HCT116 (cell line): Measurements from ENCODE around the gene TOR2A. TPM values are rescaled to one million over a fixed set of nuclear protein-coding genes. Genes with fewer than 3 reads are reported as not detected.

Experiments
- ATAC-seq: fragments of 200-7000 bp; cut with Tn5 transposase; 2 replicates; pipeline ENCODE4 v1.9.1; 2020; ENCODE audit warnings: mild to moderate bottlenecking, moderate library complexity
- BruUV-seq: library from RNA; stranded (reverse); fragments of 400-500 nt; replicated peaks from 2 replicates; lab custom pipeline; 2021; lab: Mats Ljungman, UMichigan
- CTCF ChIA-PET: fragments of 300-600 bp; sonication (Branson Sonifier 250); formaldehyde crosslinking; loops from one replicate; lab custom pipeline; 2021; ENCODE audit warnings: antibody characterized with exemption; lab: Charles Lee
- POLR2A ChIA-PET: fragments of 300-600, 350-600 bp; sonication (Branson Sonifier 250); formaldehyde crosslinking; loops from one replicate; lab custom pipeline; 2021; ENCODE audit warnings: antibody characterized with exemption; lab: Charles Lee
- RAD21 ChIA-PET, 2 experiments: fragments of 300-600 bp; sonication (Branson Sonifier 250); formaldehyde crosslinking; loops; one replicate each; lab custom pipeline; 2023; ENCODE audit warnings: low total read pairs in 2 of 2; ENCODE audit not compliant: uncharacterized antibody in 2 of 2, unreplicated experiment in 2 of 2, low non-redundant PET in 1 of 2; lab: Charles Lee
- DNase-seq: peaks from one replicate; pipeline ENCODE4 v3.0.0-alpha.2; 2010; ENCODE audit warnings: low read depth, low spot score
- H2AFZ ChIP-seq: fragments of 200-600 bp; shearing (Covaris generic), sonication (generic); 2 replicates; pipeline ENCODE4 v1.6.1; 2017; ENCODE audit warnings: low read depth, mixed run types, mixed read lengths, antibody characterized with exemption, low read length; ENCODE audit not compliant: poor library complexity, severe bottlenecking
- H3K27ac ChIP-seq: 2 replicates; pipeline ENCODE4 v1.5.1; 2012; ENCODE audit warnings: low read depth, low read length
- H3K27me3 ChIP-seq: fragments of 200-600 bp; sonication (generic); 2 replicates; pipeline ENCODE4 v1.6.1; 2016; ENCODE audit warnings: mixed run types, low read length, mixed read lengths; ENCODE audit not compliant: insufficient read depth
- H3K36me3 ChIP-seq, 2 experiments: fragments of 200-500 bp in 1 of 2; fragments of 200-600 bp in 1 of 2; sonication (Bioruptor generic) in 1 of 2; sonication (generic) in 1 of 2; 2 replicates each; pipeline versions ENCODE4 v1.5.1 to v1.6.1; 2014 to 2016; ENCODE audit warnings: low read length in 2 of 2, inconsistent platforms in 1 of 2, mixed read lengths in 1 of 2, mixed run types in 1 of 2; ENCODE audit not compliant: insufficient read depth in 2 of 2, control insufficient read depth in 1 of 2
- H3K4me1 ChIP-seq, 2 experiments: fragments of 200-600 bp in 1 of 2; sonication (generic) in 1 of 2; 2 replicates each; pipeline versions ENCODE4 v1.5.1 to v1.6.1; 2012 to 2017; ENCODE audit warnings: low read length in 2 of 2, inconsistent platforms in 1 of 2, mild to moderate bottlenecking in 1 of 2, mixed read lengths in 1 of 2, mixed run types in 1 of 2, moderate library complexity in 1 of 2; ENCODE audit not compliant: insufficient read depth in 2 of 2, control insufficient read depth in 1 of 2
- H3K4me2 ChIP-seq: fragments of 200-600 bp; sonication (generic); 2 replicates; pipeline ENCODE4 v1.6.1; 2017; ENCODE audit warnings: mixed run types, low read length, mixed read lengths
- H3K4me3 ChIP-seq, 2 experiments: fragments of 200-600 bp in 1 of 2; sonication (generic) in 1 of 2; replicated peaks in 1 of 2; 2 replicates each; pipeline ENCODE4 v1.5.1; 2011 to 2016; ENCODE audit warnings: low read length in 2 of 2, control low read depth in 1 of 2, low read depth in 1 of 2, mild to moderate bottlenecking in 1 of 2, mixed read lengths in 1 of 2, mixed run types in 1 of 2
- H3K79me2 ChIP-seq: fragments of 200-600 bp; sonication (generic); 2 replicates; pipeline ENCODE4 v1.6.1; 2017; ENCODE audit warnings: mild to moderate bottlenecking, mixed run types, low read length, moderate library complexity, mixed read lengths; ENCODE audit not compliant: insufficient read depth
- H3K9ac ChIP-seq: fragments of 200-600 bp; sonication (generic); 2 replicates; pipeline ENCODE4 v1.6.1; 2016; ENCODE audit warnings: low read length, mixed read lengths
- H3K9me2 ChIP-seq: fragments of 200-600 bp; sonication (generic), shearing (Covaris generic); 2 replicates; pipeline ENCODE4 v1.6.1; 2017; ENCODE audit warnings: mixed run types, mild to moderate bottlenecking, moderate library complexity; ENCODE audit not compliant: insufficient read depth
- H3K9me3 ChIP-seq, 2 experiments: fragments of 200-500 bp in 1 of 2; fragments of 200-600 bp in 1 of 2; sonication (Bioruptor generic) in 1 of 2; sonication (generic) in 1 of 2; 2 replicates each; pipeline ENCODE4 v1.6.1; 2014 to 2017; ENCODE audit warnings: low read length in 2 of 2, mixed read lengths in 2 of 2, inconsistent platforms in 1 of 2, low read depth in 1 of 2, mild to moderate bottlenecking in 1 of 2, mixed run types in 1 of 2, moderate library complexity in 1 of 2; ENCODE audit not compliant: control insufficient read depth in 1 of 2, insufficient read depth in 1 of 2
- H4K20me1 ChIP-seq: fragments of 200-600 bp; sonication (generic), shearing (Covaris generic); 2 replicates; pipeline ENCODE4 v1.6.1; 2017; ENCODE audit warnings: mixed run types, mild to moderate bottlenecking, moderate library complexity; ENCODE audit not compliant: insufficient read depth
- ATF3 ChIP-seq: IDR thresholded peaks from 2 replicates; pipeline ENCODE4 v1.6.1; 2012
- CEBPB ChIP-seq: IDR thresholded peaks from 2 replicates; pipeline ENCODE4 v1.6.1; 2012; ENCODE audit warnings: low read depth
- EZH2phosphoT487 ChIP-seq: fragments of 200-600 bp; IDR thresholded peaks from 2 replicates; pipeline ENCODE4 v1.6.1; 2018; ENCODE audit warnings: antibody characterized with exemption, borderline replicate concordance
- FOSL1 ChIP-seq: IDR thresholded peaks from 2 replicates; pipeline ENCODE4 v1.6.1; 2012; ENCODE audit warnings: low read depth
- JUND ChIP-seq: IDR thresholded peaks from 2 replicates; pipeline ENCODE4 v1.6.1; 2012
- MAX ChIP-seq: IDR thresholded peaks from 2 replicates; pipeline ENCODE4 v1.6.1; 2012
- SRF ChIP-seq: IDR thresholded peaks from 2 replicates; pipeline ENCODE4 v1.6.1; 2012; ENCODE audit warnings: low read depth
- TCF7L2 ChIP-seq: IDR thresholded peaks from 2 replicates; pipeline ENCODE4 v1.7.0; 2011; ENCODE audit warnings: borderline replicate concordance, inconsistent platforms; ENCODE audit not compliant: insufficient read depth, insufficient read length; ENCODE audit errors: extremely low read depth
- ZBTB33 ChIP-seq: IDR thresholded peaks from 2 replicates; pipeline ENCODE4 v1.6.1; 2011; ENCODE audit warnings: mild to moderate bottlenecking, low read length, moderate library complexity; ENCODE audit not compliant: insufficient replicate concordance; ENCODE audit errors: extremely low read depth
- intact Hi-C: fragments of 100-400 bp; cut with micrococcal nuclease; formaldehyde crosslinking; loops from 2 replicates; pipeline ENCODE4 v1.10.0; 2022
- total RNA-seq: library from RNA; stranded (reverse); gene quantifications from one replicate; pipeline ENCODE4 v1.2.1, GENCODE V29; 2021; ENCODE audit not compliant: unreplicated experiment
- TF ChIP-seq, protein P1 (sequence below), 3 experiments: fragments of 200-600 bp in 1 of 3; sonication (generic) in 1 of 3; IDR thresholded peaks in 2 of 3; conservative IDR thresholded peaks in 1 of 3; 2 replicates each; pipeline ENCODE4 v1.5.1; 2012 to 2017; ENCODE audit warnings: low read depth in 2 of 3, low read length in 2 of 3, antibody characterized with exemption in 1 of 3, borderline replicate concordance in 1 of 3, control low read depth in 1 of 3, mild to moderate bottlenecking in 1 of 3, mixed read lengths in 1 of 3, mixed run types in 1 of 3, moderate library complexity in 1 of 3; ENCODE audit not compliant: insufficient read depth in 1 of 3

TOR2A gene
- total RNA-seq, 1 experiment from 2014 or later = 12.0 TPM

DNA sequence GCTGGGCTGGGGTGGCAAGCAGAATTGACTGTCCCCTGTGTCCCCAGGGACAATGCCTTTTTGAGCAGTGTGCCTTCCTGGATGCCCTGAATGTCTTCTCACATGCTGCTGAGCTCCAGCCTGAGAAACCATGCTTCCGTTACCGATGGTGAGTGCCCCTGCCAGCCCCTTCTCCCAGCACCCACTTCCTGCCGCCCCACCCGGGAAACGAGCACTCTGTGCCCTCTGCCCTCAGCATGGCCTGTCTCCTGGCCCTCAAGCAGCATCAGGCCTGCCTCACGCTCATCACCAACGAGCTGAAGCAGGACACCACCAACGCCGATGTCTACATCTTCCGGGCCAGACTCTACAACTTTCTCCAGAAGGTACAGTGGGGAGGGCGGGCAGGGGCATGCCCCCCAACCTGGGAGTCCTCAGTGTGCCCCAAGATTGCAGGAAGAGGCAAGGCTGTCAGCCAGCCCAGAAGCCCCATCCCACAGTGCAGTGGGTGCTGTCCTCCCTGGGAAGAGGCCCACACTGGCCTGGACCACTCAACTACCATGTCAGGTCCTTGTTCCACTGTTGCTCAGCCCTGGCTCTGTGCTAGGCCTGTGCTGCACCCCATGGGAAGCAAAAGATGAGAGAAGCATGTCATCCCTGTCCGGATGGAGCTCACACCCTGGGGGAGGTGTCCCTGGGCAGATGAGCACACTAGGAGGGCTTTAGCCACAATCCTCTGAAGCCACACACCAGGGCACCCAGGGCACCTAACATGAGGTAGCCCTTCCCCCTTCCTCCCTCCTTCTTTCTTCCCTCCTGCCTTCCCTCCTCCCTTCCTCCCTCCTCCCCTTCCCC is 14.8 kb downstream of the TOR2A start (continued):
- TF ChIP-seq, protein P1, sequence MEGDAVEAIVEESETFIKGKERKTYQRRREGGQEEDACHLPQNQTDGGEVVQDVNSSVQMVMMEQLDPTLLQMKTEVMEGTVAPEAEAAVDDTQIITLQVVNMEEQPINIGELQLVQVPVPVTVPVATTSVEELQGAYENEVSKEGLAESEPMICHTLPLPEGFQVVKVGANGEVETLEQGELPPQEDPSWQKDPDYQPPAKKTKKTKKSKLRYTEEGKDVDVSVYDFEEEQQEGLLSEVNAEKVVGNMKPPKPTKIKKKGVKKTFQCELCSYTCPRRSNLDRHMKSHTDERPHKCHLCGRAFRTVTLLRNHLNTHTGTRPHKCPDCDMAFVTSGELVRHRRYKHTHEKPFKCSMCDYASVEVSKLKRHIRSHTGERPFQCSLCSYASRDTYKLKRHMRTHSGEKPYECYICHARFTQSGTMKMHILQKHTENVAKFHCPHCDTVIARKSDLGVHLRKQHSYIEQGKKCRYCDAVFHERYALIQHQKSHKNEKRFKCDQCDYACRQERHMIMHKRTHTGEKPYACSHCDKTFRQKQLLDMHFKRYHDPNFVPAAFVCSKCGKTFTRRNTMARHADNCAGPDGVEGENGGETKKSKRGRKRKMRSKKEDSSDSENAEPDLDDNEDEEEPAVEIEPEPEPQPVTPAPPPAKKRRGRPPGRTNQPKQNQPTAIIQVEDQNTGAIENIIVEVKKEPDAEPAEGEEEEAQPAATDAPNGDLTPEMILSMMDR (IDR thresholded peaks at IDR 0.05 in 2 of 3, conservative IDR thresholded peaks at IDR 0.05 in 1 of 3; ENCODE audit: borderline replicate concordance in 1 of 3, insufficient read depth in 1 of 3, low read depth in 2 of 3, low read length in 2 of 3) = no peak
- TF ChIP-seq ATF3 = no peak
- TF ChIP-seq ZBTB33 = no peak
- no peak for TF ChIP-seq EZH2phosphoT487
- no peak for TF ChIP-seq JUND
- TF ChIP-seq TCF7L2 = no peak
- TF ChIP-seq SRF = no peak
- TF ChIP-seq, all 23 proteins: peak for 0

DNA sequence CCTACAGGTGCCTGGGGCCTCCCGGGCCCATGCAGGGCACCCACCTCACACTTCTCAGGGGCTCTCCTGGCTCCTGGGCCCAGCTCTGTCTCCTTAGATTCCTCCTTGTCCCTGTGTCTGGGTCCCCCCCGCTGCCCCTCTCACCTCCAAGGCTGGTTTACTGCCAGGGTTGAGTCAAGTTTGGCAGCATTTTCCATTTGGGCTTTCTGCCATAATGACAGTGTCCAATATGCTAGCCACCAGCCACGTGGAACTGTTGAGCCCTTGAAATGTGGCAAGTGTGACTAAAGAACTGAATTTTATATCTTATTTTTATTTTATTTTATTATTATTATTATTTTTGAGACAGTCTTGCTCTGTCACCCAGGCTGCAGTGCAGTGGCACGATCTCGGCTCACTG is 17.3 kb downstream of the TOR2A start:
- Histone ChIP-seq H3K27ac (no peak overlapping the region), H4K20me1 (no peaks in the 10 kb centered on the region), H3K79me2 (peaks cover 13% of the 10 kb centered on the region), H2AFZ (no peak overlapping the region), H3K4me3 (no peak overlapping the region), H3K9ac (no peak overlapping the region), H3K9me3 (no peaks in the 10 kb centered on the region), H3K36me3 (no peaks in the 10 kb centered on the region), H3K4me2 (no peak overlapping the region), H3K27me3 (no peaks in the 10 kb centered on the region), H3K4me1 (peaks cover 31 to 44% of the 10 kb centered on the region in 2 experiments), H3K9me2 (no peaks in the 10 kb centered on the region)
- POLR2A ChIA-PET = no interaction called here
- intact Hi-C loops = no loop called here
- TF ChIP-seq FOSL1 (no peak), SRF (no peak), CEBPB (no peak), MAX (no peak)
- CTCF ChIA-PET = no interaction called here
- ATAC-seq (no peak), DNase-seq (no peak)
- RAD21 ChIA-PET = no interaction called here
- no TSS peak for BruUV-seq
